ENCODE results near the gene TTLL10. TPM values are rescaled to one million over a fixed set of nuclear protein-coding genes. Genes with fewer than 3 reads are reported as not detected.

Gene TTLL10
- polyA plus RNA-seq, 1 donor (not counting 4 experiments of a cell fraction or from before 2014, with no cell fraction given): not detected

DNA sequence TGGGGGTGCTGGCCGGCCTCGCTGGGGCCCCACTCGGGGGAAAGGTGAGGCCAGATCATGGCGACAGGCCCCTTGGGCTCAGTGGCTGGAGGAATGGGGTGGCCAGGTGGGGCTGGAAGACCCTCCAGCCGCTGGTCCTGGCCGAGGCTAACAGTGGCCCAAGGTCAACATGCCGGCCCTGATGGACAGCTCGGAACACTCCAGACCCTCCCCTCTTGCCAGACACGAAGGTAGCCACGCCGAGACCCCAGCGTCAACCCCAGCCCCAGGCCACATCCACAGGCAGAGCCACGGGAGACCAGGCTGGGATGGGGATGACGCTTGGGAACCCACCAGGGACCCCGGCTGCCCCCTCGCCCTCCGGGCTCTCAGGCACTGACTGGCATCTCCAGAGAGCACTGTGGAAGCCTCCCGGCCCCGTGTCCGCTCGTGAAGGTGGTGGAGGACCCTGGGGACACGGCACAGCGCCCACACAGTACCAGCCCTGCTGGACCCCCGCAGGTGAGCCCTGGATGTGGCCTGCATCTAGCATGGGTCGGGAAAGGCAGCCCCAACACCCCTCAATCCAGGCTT is 73.7 kb downstream of the TTLL10 start:
- no peaks in the 10 kb centered on the region for H4K20me1 ChIP-seq (ENCODE audit: control insufficient read depth, extremely low read depth, insufficient read depth, low read length)
- no peak overlapping the region for H3K27ac ChIP-seq (ENCODE audit: control insufficient read depth, insufficient read depth, low read length)
- H3K79me2 ChIP-seq (ENCODE audit: control insufficient read depth, insufficient read depth, low read length): no peaks in the 10 kb centered on the region
- no peak for TF ChIP-seq EZH2 (IDR thresholded peaks at IDR 0.05; ENCODE audit: low read length)
- TF ChIP-seq, protein P1, sequence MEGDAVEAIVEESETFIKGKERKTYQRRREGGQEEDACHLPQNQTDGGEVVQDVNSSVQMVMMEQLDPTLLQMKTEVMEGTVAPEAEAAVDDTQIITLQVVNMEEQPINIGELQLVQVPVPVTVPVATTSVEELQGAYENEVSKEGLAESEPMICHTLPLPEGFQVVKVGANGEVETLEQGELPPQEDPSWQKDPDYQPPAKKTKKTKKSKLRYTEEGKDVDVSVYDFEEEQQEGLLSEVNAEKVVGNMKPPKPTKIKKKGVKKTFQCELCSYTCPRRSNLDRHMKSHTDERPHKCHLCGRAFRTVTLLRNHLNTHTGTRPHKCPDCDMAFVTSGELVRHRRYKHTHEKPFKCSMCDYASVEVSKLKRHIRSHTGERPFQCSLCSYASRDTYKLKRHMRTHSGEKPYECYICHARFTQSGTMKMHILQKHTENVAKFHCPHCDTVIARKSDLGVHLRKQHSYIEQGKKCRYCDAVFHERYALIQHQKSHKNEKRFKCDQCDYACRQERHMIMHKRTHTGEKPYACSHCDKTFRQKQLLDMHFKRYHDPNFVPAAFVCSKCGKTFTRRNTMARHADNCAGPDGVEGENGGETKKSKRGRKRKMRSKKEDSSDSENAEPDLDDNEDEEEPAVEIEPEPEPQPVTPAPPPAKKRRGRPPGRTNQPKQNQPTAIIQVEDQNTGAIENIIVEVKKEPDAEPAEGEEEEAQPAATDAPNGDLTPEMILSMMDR (optimal IDR thresholded peaks at IDR 0.05 in 1 of 3, IDR thresholded peaks at IDR 0.05 in 1 of 3, conservative IDR thresholded peaks at IDR 0.05 in 1 of 3; ENCODE audit: extremely low read depth in 1 of 3, insufficient read depth in 2 of 3, low read length in 3 of 3): no peak
- H2AFZ ChIP-seq (ENCODE audit: control insufficient read depth, low read length): no peak overlapping the region
- H3K27me3 ChIP-seq (ENCODE audit: control insufficient read depth, extremely low read depth, insufficient read depth, low read length): peaks cover 14% of the 10 kb centered on the region
- peaks cover 8% of the 10 kb centered on the region for H3K4me1 ChIP-seq (ENCODE audit: control insufficient read depth, extremely low read depth, insufficient read depth, low read length)
- H3K4me3 ChIP-seq (ENCODE audit: control insufficient read depth in 2 of 3, extremely low read depth in 1 of 3, insufficient read depth in 2 of 3, low read depth in 1 of 3, low read length in 3 of 3): no peak overlapping the region
- H3K9me1 ChIP-seq (ENCODE audit: control insufficient read depth, extremely low read depth, insufficient read depth, low read length): no peaks in the 10 kb centered on the region
- H3K9ac ChIP-seq (ENCODE audit: control insufficient read depth, extremely low read depth, insufficient read depth, low read length): no peak overlapping the region
- H3K4me2 ChIP-seq (ENCODE audit: control insufficient read depth, extremely low read depth, insufficient read depth, low read depth, low read length): no peak overlapping the region
- FAIRE-seq (no peak), DNase-seq (ENCODE audit: low read depth, low spot score) (no peak)
- H3K36me3 ChIP-seq (ENCODE audit: control insufficient read depth in 2 of 2, extremely low read depth in 1 of 2, insufficient read depth in 2 of 2, low read length in 2 of 2): no peaks in the 10 kb centered on the region
- no peaks in the 10 kb centered on the region for H3K9me3 ChIP-seq (ENCODE audit: control insufficient read depth, low read depth, low read length)
- dilution Hi-C loops (cut with MboI; ENCODE audit: extremely low pct_ligation_motif_present, low sequenced_read_pairs): no loop called here

Small RNA genes lying within 50 kb of the gene (small RNA-seq; reads per million reads assigned to genes)
- gene MIR200A (ENCODE audit: insufficient read length in 3 of 3, low read depth in 3 of 3, low replicate concordance in 1 of 3) (82.8 to 8,534 (median 5,893) reads per million in 3 experiments), gene MIR200B (ENCODE audit: insufficient read length in 3 of 3, low read depth in 3 of 3, low replicate concordance in 1 of 3) (91.7 to 1,880 (median 1,232) reads per million in 3 experiments), gene MIR429 (ENCODE audit: insufficient read length in 3 of 3, low read depth in 3 of 3, low replicate concordance in 1 of 3) (36.6 to 3,675 (median 1,461) reads per million in 3 experiments)

Other genes starting within 250 kb of the TTLL10 start
- gene SAMD11, start 250.0 kb upstream of the TTLL10 start, polyA plus RNA-seq: 0.03 TPM in 1 of 3 replicates, not detected in the others
- 51.0 to 74.0 TPM (median 51.8 TPM) in 3 replicates for gene NOC2L, start 214.6 kb upstream of the TTLL10 start, polyA plus RNA-seq
- 6.5 to 17.8 TPM (median 8.5 TPM) in 3 replicates for gene KLHL17, start 213.3 kb upstream of the TTLL10 start, polyA plus RNA-seq
- 2.5 to 4.9 TPM (median 3.8 TPM) in 3 replicates for gene PLEKHN1, start 207.4 kb upstream of the TTLL10 start, polyA plus RNA-seq
- gene PERM1, start 191.8 kb upstream of the TTLL10 start, polyA plus RNA-seq: not detected in 3 replicates
- gene HES4, start 173.8 kb upstream of the TTLL10 start, polyA plus RNA-seq: 3.0 to 14.7 TPM (median 3.1 TPM) in 3 replicates
- 222 to 711 TPM (median 246 TPM) in 3 replicates for gene ISG15, start 160.4 kb upstream of the TTLL10 start, polyA plus RNA-seq
- gene AGRN, start 153.8 kb upstream of the TTLL10 start, polyA plus RNA-seq: 72.4 to 128 TPM (median 115 TPM) in 3 replicates
- gene RNF223, start 99.6 kb upstream of the TTLL10 start, polyA plus RNA-seq: 0.22 to 0.45 TPM (median 0.32 TPM) in 3 replicates
- gene C1orf159, start 57.8 kb upstream of the TTLL10 start, polyA plus RNA-seq: 6.1 to 8.8 TPM (median 8.0 TPM) in 3 replicates
- gene TNFRSF18, start 32.7 kb downstream of the TTLL10 start, polyA plus RNA-seq: 0.09 to 0.63 TPM (median 0.21 TPM) in 3 replicates
- 0.04 TPM in 1 of 3 replicates, not detected in the others for gene TNFRSF4, start 40.3 kb downstream of the TTLL10 start, polyA plus RNA-seq
- 63.5 to 103 TPM (median 66.3 TPM) in 3 replicates for gene SDF4, start 58.1 kb downstream of the TTLL10 start, polyA plus RNA-seq
- 6.8 to 9.5 TPM (median 7.8 TPM) in 3 replicates for gene B3GALT6, start 58.4 kb downstream of the TTLL10 start, polyA plus RNA-seq
- 0.15 to 0.46 TPM (median 0.18 TPM) in 3 replicates for gene C1QTNF12, start 72.8 kb downstream of the TTLL10 start, polyA plus RNA-seq
- gene UBE2J2, start 100.0 kb downstream of the TTLL10 start, polyA plus RNA-seq: 18.2 to 37.3 TPM (median 27.0 TPM) in 3 replicates
- gene SCNN1D, start 106.6 kb downstream of the TTLL10 start, polyA plus RNA-seq: 0.08 to 0.32 TPM (median 0.16 TPM) in 3 replicates
- 13.4 to 45.8 TPM (median 17.4 TPM) in 3 replicates for gene ACAP3, start 134.1 kb downstream of the TTLL10 start, polyA plus RNA-seq
- 11.4 to 20.5 TPM (median 14.9 TPM) in 3 replicates for gene PUSL1, start 134.7 kb downstream of the TTLL10 start, polyA plus RNA-seq
- 70.4 to 89.8 TPM (median 76.9 TPM) in 3 replicates for gene INTS11, start 150.8 kb downstream of the TTLL10 start, polyA plus RNA-seq
- 5.8 to 14.0 TPM (median 11.8 TPM) in 3 replicates for gene CPTP, start 150.9 kb downstream of the TTLL10 start, polyA plus RNA-seq
- 0.01 to 0.08 TPM (median 0.04 TPM) in 3 replicates for gene TAS1R3, start 157.4 kb downstream of the TTLL10 start, polyA plus RNA-seq
- gene DVL1, start 175.5 kb downstream of the TTLL10 start, polyA plus RNA-seq: 28.1 to 68.6 TPM (median 31.6 TPM) in 3 replicates
- gene MXRA8, start 184.7 kb downstream of the TTLL10 start, polyA plus RNA-seq: 0.05 to 0.14 TPM in 2 of 3 replicates, not detected in the other
- gene AURKAIP1, start 201.3 kb downstream of the TTLL10 start, polyA plus RNA-seq: 75.8 to 86.9 TPM (median 83.2 TPM) in 3 replicates
- 97.0 to 171 TPM (median 140 TPM) in 3 replicates for gene CCNL2, start 225.5 kb downstream of the TTLL10 start, polyA plus RNA-seq
- gene MRPL20, start 233.4 kb downstream of the TTLL10 start, polyA plus RNA-seq: 94.3 to 169 TPM (median 133 TPM) in 3 replicates
- 4.6 to 6.5 TPM (median 5.1 TPM) in 3 replicates for gene ANKRD65, start 247.4 kb downstream of the TTLL10 start, polyA plus RNA-seq

All from keratinocyte (primary cell).